ENCODE data around the gene SMYD3. TPM values are rescaled to one million over a fixed set of nuclear protein-coding genes. Genes with fewer than 3 reads are reported as not detected.

SMYD3 gene
- total RNA-seq, 1 donor from 2014 or later: 20.8 TPM

- DNase-seq (no peak), ATAC-seq (ENCODE audit: low read depth) (no peak)
- Mint-ChIP-seq H3K9me3 (peaks cover 4% of the 10 kb centered on the region), H3K36me3 (ENCODE audit: low read depth) (peaks cover 5% of the 10 kb centered on the region), H3K4me3 (no peak overlapping the region), H3K27me3 (no peaks in the 10 kb centered on the region), H3K27ac (no peak overlapping the region), H3K4me1 (peaks cover 12% of the 10 kb centered on the region)
- intact Hi-C loops (cut with micrococcal nuclease): no loop called here
- POLR2A ChIA-PET: no interaction called here
- no peak for TF ChIP-seq CTCF (IDR thresholded peaks at IDR 0.05)
- CTCF ChIA-PET: no interaction called here
These were observed 88.3 kb downstream of the SMYD3 start for GRCh38 chr1:246418565-246419312.

- Mint-ChIP-seq H3K36me3 (ENCODE audit: low read depth) (peaks cover 5% of the 10 kb centered on the region), H3K9me3 (peaks cover 4% of the 10 kb centered on the region), H3K27ac (no peak overlapping the region), H3K4me1 (peaks cover 12% of the 10 kb centered on the region), H3K27me3 (no peaks in the 10 kb centered on the region), H3K4me3 (no peak overlapping the region)
- ATAC-seq (ENCODE audit: low read depth) (no peak), DNase-seq (no peak)
- CTCF ChIA-PET: no interaction called here
- POLR2A ChIA-PET: no interaction called here
- TF ChIP-seq CTCF (IDR thresholded peaks at IDR 0.05): no peak
- intact Hi-C loops (cut with micrococcal nuclease): no loop called here
These were observed 89.1 kb downstream of the SMYD3 start for GRCh38 chr1:246417813-246418564.

- H3K36me3 Mint-ChIP-seq (ENCODE audit: low read depth): peaks cover 5% of the 10 kb centered on the region
- no peak overlapping the region for H3K27ac Mint-ChIP-seq
- peaks cover 12% of the 10 kb centered on the region for H3K4me1 Mint-ChIP-seq
- ATAC-seq (ENCODE audit: low read depth) (no peak), DNase-seq (no peak)
- CTCF ChIA-PET: no interaction called here
- intact Hi-C loops (cut with micrococcal nuclease): no loop called here
- POLR2A ChIA-PET: no interaction called here
- TF ChIP-seq CTCF (IDR thresholded peaks at IDR 0.05): no peak
- H3K4me3 Mint-ChIP-seq: no peak overlapping the region
- peaks cover 4% of the 10 kb centered on the region for H3K9me3 Mint-ChIP-seq
- no peaks in the 10 kb centered on the region for H3K27me3 Mint-ChIP-seq
These were observed 89.8 kb downstream of the SMYD3 start for GRCh38 chr1:246417152-246417812.

DNA sequence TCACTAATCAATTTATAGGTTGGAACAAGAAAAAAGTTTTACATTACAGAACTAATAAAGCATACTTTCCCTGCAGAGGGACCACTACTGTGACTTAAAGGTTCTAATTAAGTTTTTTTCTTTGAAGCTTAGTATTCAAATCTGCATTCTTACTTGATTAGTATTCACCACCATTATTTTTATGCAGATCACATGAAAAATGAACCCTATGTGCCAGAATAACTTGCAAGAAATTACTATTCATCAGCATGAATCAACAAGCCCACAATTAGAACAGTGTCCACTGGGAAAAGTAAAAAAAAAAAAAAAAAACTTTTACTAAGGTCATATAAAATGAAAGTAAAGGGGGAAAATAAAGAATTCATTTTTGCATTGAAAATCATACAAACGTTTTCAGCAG is 90.8 kb downstream of the SMYD3 start:
- H3K36me3 Mint-ChIP-seq (ENCODE audit: low read depth): peaks cover 9% of the 10 kb centered on the region
- ATAC-seq (ENCODE audit: low read depth): no peak
- peaks cover 8% of the 10 kb centered on the region for H3K9me3 Mint-ChIP-seq

More for the DNA sequence above, 90.8 kb downstream of the SMYD3 start:
- CTCF ChIA-PET: no interaction called here
- Mint-ChIP-seq H3K27me3 (no peaks in the 10 kb centered on the region), H3K27ac (no peak overlapping the region), H3K4me3 (no peak overlapping the region), H3K4me1 (peaks cover 12% of the 10 kb centered on the region)
- no peak for TF ChIP-seq CTCF (IDR thresholded peaks at IDR 0.05)
- DNase-seq: no peak
- POLR2A ChIA-PET: no interaction called here
- intact Hi-C loops (cut with micrococcal nuclease): no loop called here
